Peyer's patch (tissue), 4 donors: Measurements from ENCODE around the gene DACH1. TPM values are rescaled to one million over a fixed set of nuclear protein-coding genes. Genes with fewer than 3 reads are reported as not detected.

Experiments used
- DNase-seq, 3 donors: peaks; one replicate each; pipeline ENCODE4 v3.0.0-alpha.2; 2017 to 2019
- H3K27ac ChIP-seq, 4 donors: fragments of 200-600 bp; sonication (generic); one replicate each; pipeline ENCODE4 v1.5.1; 2016 to 2019
- H3K27me3 ChIP-seq, 2 donors: fragments of 200-600 bp; sonication (generic); one replicate each; pipeline ENCODE4 v1.5.1; 2019
- H3K36me3 ChIP-seq, 3 donors: fragments of 200-600 bp; sonication (generic); one replicate each; pipeline ENCODE4 v1.5.1; 2016 to 2019
- H3K4me1 ChIP-seq, 4 donors: fragments of 200-600 bp; sonication (generic); one replicate each; pipeline ENCODE4 v1.5.1; 2016 to 2019
- H3K4me3 ChIP-seq, 4 donors: fragments of 200-600 bp; sonication (generic); 1 replicate in 3 of 4; 2 replicates in 1 of 4; pipeline ENCODE4 v1.5.1; 2016 to 2019; ENCODE audit warnings: mild to moderate bottlenecking in 1 of 4
- H3K9me3 ChIP-seq, 4 donors: fragments of 200-600 bp; sonication (generic); one replicate each; pipeline ENCODE4 v1.5.1; 2016 to 2019; ENCODE audit warnings: mild to moderate bottlenecking in 1 of 4
- POLR2A ChIP-seq, 2 donors: fragments of 450-650 bp; IDR thresholded peaks; one replicate each; pipeline ENCODE4 v1.5.1; 2017; ENCODE audit warnings: antibody characterized with exemption in 2 of 2, mild to moderate bottlenecking in 2 of 2, moderate library complexity in 2 of 2
- total RNA-seq, 4 donors: library from RNA; depleted of rRNA; stranded (reverse); fragments of >200 nt; gene quantifications; one replicate each; pipeline ENCODE4 v1.1.0, GENCODE V29; 2016
- TF ChIP-seq, protein P1 (sequence below), 6 experiments: fragments of 450-650 bp in 4 of 6; fragments of 200-600 bp in 2 of 6; sonication (generic) in 1 of 6; IDR thresholded peaks; one replicate each; pipeline ENCODE4 v1.5.1; 2017 to 2019; ENCODE audit warnings: antibody characterized with exemption in 6 of 6, mild to moderate bottlenecking in 3 of 6, moderate library complexity in 1 of 6

The DACH1 gene
- total RNA-seq, 4 donors from 2014 or later = 15.2 to 63.5 (median 24.4) TPM

DNA sequence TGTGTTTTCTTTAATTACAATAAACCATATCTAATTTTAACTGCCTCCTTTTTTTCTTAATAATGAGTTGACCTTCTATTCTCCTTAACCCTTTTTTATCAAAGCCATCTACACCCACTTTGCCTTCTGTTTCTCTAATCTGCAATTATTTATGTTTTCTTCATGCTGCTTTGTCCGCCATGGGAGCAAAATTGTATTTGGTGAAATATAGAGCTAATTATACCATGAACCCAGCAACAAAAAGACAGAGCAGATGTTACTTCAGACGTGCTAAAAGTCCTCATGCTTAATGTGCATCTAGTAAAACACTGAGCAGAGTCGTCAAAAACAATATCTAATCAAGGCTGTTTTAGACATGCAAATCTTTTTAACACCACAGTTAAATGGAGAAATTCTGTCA is 264.7 kb downstream of the DACH1 start:
- no peak for TF ChIP-seq POLR2A (IDR thresholded peaks at IDR 0.05)
- Histone ChIP-seq H3K4me3 (no peak overlapping the region), H3K36me3 (no peaks in the 10 kb centered on the region), H3K9me3 (no peaks in the 10 kb centered on the region), H3K27me3 (no peaks in the 10 kb centered on the region), H3K27ac (no peak overlapping the region), H3K4me1 (no peaks in the 10 kb centered on the region)
- DNase-seq = no peak

DNA sequence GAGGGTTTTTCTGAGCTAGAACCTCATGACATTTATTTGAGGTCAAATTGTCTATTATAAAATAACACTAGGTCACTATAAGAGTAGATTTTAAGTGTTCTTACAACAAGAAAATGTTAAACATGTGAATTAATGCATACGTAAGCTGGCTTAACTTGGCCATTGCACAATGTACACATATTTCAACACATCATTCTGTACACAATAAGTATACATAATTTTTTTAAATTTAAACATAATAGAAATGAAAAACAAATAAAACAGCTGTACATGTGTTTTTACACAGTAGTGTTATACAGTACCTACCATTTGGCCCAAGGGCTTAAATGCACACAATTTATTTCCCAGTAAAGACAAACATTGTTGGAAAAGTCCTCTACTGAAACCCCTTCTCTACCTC is 269.9 kb downstream of the DACH1 start:
- TF ChIP-seq POLR2A (IDR thresholded peaks at IDR 0.05) = no peak
- TF ChIP-seq, protein P1, sequence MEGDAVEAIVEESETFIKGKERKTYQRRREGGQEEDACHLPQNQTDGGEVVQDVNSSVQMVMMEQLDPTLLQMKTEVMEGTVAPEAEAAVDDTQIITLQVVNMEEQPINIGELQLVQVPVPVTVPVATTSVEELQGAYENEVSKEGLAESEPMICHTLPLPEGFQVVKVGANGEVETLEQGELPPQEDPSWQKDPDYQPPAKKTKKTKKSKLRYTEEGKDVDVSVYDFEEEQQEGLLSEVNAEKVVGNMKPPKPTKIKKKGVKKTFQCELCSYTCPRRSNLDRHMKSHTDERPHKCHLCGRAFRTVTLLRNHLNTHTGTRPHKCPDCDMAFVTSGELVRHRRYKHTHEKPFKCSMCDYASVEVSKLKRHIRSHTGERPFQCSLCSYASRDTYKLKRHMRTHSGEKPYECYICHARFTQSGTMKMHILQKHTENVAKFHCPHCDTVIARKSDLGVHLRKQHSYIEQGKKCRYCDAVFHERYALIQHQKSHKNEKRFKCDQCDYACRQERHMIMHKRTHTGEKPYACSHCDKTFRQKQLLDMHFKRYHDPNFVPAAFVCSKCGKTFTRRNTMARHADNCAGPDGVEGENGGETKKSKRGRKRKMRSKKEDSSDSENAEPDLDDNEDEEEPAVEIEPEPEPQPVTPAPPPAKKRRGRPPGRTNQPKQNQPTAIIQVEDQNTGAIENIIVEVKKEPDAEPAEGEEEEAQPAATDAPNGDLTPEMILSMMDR (IDR thresholded peaks at IDR 0.05) = no peak
- Histone ChIP-seq H3K4me3 (no peak overlapping the region), H3K36me3 (no peaks in the 10 kb centered on the region), H3K27ac (no peak overlapping the region), H3K4me1 (no peaks in the 10 kb centered on the region), H3K9me3 (no peaks in the 10 kb centered on the region), H3K27me3 (no peaks in the 10 kb centered on the region)
- DNase-seq = no peak

DNA sequence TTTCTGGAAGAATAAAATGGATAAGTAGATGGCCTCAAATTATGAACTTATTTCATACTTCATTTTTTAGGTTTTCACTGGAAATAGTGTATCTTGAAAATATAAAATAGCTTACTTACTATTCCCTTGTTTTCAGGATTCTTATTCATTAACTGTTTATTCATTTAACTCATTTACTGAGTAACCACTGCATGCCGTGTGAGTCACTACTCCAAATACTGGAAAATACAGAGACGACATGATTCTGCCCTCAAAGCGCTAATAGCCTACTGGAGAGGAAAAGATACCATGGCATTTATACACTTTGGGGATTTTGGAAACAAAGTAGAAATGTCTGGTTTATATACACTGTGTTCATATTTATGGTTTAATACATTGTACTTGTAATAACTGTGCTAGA is 270.9 kb downstream of the DACH1 start:
- H3K9me3 ChIP-seq = no peaks in the 10 kb centered on the region
- no peak overlapping the region for H3K4me3 ChIP-seq
- no peak for DNase-seq
- H3K27me3 ChIP-seq = no peaks in the 10 kb centered on the region
- H3K4me1 ChIP-seq = no peaks in the 10 kb centered on the region
- TF ChIP-seq POLR2A (IDR thresholded peaks at IDR 0.05) = no peak
- TF ChIP-seq, protein P1 (IDR thresholded peaks at IDR 0.05) = no peak
- H3K36me3 ChIP-seq = no peaks in the 10 kb centered on the region
- H3K27ac ChIP-seq = no peak overlapping the region

DNA sequence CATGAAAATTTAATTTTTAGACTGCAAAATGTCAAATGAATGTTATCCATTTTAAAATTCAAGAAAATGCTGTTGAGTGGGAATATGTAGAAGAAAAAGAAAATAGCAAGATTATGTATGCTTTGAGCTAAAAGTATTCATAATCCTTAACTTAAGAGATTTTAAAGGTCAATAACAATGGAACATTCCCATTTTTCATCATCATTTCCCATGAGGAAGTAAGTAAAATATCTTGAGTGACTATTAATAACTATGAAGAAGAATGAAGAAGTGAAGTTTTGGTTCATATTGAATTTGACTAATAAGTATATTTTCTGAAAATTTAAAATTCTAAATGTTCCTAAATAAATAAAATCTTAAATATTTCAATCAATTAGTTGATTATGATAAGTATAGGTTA is 273.4 kb downstream of the DACH1 start:
- DNase-seq = no peak
- H3K9me3 ChIP-seq = no peaks in the 10 kb centered on the region
- no peaks in the 10 kb centered on the region for H3K36me3 ChIP-seq
- no peak overlapping the region for H3K27ac ChIP-seq
- H3K27me3 ChIP-seq = no peaks in the 10 kb centered on the region
- H3K4me3 ChIP-seq = no peak overlapping the region
- H3K4me1 ChIP-seq = no peaks in the 10 kb centered on the region
- TF ChIP-seq, protein P1 (IDR thresholded peaks at IDR 0.05) = no peak
- no peak for TF ChIP-seq POLR2A (IDR thresholded peaks at IDR 0.05)

DNA sequence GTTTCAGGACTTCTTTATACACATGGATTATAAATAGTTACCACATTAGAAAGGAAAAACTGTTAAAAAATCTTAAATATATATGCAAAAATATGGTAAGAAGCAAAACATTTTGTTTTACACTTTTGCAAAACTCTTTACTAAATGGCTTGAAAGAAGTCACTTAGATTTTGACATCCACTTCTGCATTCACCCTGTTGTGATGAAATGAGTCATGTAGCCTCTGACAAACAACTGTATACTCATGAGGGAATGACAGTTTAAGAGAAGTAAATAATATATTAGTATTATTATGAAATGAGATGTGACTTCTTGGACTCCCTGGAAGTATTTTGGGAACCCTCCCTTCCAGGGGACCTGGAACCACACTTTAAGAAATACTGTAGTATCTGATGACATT is 275.6 kb downstream of the DACH1 start:
- H3K4me1 ChIP-seq = no peaks in the 10 kb centered on the region
- DNase-seq = no peak
- H3K4me3 ChIP-seq = no peak overlapping the region
- TF ChIP-seq, protein P1 (IDR thresholded peaks at IDR 0.05) = no peak
- TF ChIP-seq POLR2A (IDR thresholded peaks at IDR 0.05) = no peak
- H3K27me3 ChIP-seq = no peaks in the 10 kb centered on the region
- H3K9me3 ChIP-seq = no peaks in the 10 kb centered on the region
- H3K36me3 ChIP-seq = no peaks in the 10 kb centered on the region
- H3K27ac ChIP-seq = no peak overlapping the region

DNA sequence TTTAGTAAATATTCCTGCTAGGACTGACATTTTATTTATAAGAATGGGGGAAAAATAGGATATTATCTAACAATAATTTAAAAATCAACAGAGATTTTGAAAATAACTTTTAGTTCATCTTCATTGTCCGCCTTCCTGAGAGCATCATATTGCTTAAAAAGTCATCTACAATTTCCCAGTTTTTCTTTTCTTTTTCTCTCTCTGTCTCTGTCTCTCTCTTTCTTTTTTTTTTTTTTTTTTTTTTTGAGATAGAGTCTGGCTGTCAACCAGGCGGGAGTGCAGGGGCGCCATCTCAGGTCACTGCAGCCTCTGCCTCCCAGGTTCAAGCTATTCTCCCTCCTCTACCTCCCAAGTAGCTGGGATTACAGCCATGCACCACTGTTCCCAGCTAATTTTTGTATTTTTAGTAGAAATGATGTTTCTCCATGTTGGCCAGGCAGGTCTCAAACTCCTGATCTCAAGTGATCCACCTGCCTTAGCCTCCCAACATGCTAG is 276.3 kb downstream of the DACH1 start:
- H3K36me3 ChIP-seq = no peaks in the 10 kb centered on the region
- H3K9me3 ChIP-seq = no peaks in the 10 kb centered on the region
- no peak overlapping the region for H3K4me3 ChIP-seq
- H3K27ac ChIP-seq = no peak overlapping the region
- no peaks in the 10 kb centered on the region for H3K27me3 ChIP-seq
- H3K4me1 ChIP-seq = no peaks in the 10 kb centered on the region
- TF ChIP-seq POLR2A (IDR thresholded peaks at IDR 0.05) = no peak
- TF ChIP-seq, protein P1 (IDR thresholded peaks at IDR 0.05) = no peak
- DNase-seq = no peak
